ENCODE measurements around the gene OST4. TPM values are rescaled to one million over a fixed set of nuclear protein-coding genes. Genes with fewer than 3 reads are reported as not detected.

Gene OST4
- total RNA-seq, 1 donor from 2014 or later, result 243 TPM

DNA sequence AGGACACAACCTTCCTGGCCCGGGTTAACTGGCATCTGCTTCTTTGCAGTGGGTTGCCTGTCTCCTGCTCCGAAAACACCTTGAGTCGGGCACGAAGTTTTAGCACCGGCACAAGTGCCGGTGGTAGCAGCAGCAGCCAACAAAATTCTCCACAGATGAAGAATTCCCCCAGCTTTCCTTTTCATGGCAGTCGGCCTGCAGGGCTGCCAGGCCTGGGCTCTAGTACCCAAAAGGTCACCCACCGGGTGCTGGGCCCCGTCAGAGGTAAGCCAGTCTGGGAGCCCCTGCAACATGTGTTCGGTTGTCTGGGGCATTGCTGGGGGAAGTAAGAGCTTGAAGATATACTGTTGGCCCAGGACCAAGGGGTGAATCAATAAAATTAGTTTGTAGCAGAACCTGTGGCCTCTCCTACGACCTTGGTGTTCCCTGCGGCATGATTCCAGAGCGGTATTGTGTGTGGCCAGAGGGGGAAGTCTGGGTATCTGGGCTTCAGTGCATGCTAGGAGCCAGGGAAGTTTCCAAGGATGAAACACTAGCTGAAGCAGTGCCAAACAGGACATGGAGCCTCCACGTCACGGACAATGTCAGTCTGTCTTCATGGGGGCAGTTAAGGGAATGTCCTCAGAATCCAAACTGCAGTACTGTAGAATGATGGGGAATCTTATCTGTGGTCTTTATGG, 12.2 kb downstream of the OST4 start:
- Mint-ChIP-seq H3K4me3 (no peak overlapping the region), H3K9me3 (no peaks in the 10 kb centered on the region), H3K27ac (no peak overlapping the region), H3K4me1 (no peaks in the 10 kb centered on the region), H3K36me3 (ENCODE audit: low read depth) (peaks cover 65% of the 10 kb centered on the region), H3K27me3 (no peaks in the 10 kb centered on the region)
- ChIA-PET POLR2A (interaction anchor here (1.3 to 10.5 kb wide), 2 partner anchors 9 to 10 kb away, joined by 9 to 204 read pairs; partner anchors contain the start of genes AGBL5 and OST4), CTCF (no interaction called here)
- DNase-seq (no peak), ATAC-seq (ENCODE audit: low read depth) (no peak)
- intact Hi-C loops (cut with micrococcal nuclease), result loop anchor here (10.0 kb wide), 1 partner anchor 274 kb away; the partner anchor contains the start of gene CENPA
- TF ChIP-seq, protein P1, sequence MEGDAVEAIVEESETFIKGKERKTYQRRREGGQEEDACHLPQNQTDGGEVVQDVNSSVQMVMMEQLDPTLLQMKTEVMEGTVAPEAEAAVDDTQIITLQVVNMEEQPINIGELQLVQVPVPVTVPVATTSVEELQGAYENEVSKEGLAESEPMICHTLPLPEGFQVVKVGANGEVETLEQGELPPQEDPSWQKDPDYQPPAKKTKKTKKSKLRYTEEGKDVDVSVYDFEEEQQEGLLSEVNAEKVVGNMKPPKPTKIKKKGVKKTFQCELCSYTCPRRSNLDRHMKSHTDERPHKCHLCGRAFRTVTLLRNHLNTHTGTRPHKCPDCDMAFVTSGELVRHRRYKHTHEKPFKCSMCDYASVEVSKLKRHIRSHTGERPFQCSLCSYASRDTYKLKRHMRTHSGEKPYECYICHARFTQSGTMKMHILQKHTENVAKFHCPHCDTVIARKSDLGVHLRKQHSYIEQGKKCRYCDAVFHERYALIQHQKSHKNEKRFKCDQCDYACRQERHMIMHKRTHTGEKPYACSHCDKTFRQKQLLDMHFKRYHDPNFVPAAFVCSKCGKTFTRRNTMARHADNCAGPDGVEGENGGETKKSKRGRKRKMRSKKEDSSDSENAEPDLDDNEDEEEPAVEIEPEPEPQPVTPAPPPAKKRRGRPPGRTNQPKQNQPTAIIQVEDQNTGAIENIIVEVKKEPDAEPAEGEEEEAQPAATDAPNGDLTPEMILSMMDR (IDR thresholded peaks at IDR 0.05), result no peak

DNA sequence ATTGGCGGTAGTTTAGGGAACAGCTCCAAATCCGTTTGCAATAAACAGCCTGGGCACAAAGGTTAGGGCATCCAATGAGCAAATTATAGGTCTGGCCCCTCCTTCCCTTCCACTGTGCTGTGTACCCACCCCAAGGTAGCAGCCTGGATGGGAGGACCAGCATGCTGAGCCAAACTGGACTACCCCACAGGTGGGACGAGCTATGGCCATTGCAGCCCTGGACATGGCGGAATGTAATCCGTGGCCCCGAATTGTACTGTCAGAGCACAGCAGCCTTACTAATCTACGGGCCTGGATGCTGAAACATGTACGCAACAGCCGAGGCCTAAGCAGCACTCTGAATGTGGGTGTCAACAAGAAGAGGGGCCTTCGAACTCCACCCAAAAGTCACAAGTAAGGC, 13.2 kb downstream of the OST4 start:
- ATAC-seq (ENCODE audit: low read depth) (no peak), DNase-seq (no peak)
- H3K27me3 Mint-ChIP-seq, result no peaks in the 10 kb centered on the region
- ChIA-PET POLR2A (interaction anchor here (0.6 to 10.5 kb wide), 2 partner anchors 11 to 17 kb away, joined by 3 to 204 read pairs; partner anchors contain the start of gene OST4), CTCF (no interaction called here)
- TF ChIP-seq, protein P1 (IDR thresholded peaks at IDR 0.05), result no peak
- H3K27ac Mint-ChIP-seq, result no peak overlapping the region
- no peak overlapping the region for H3K4me3 Mint-ChIP-seq
- peaks cover 63% of the 10 kb centered on the region for H3K36me3 Mint-ChIP-seq (ENCODE audit: low read depth)
- H3K4me1 Mint-ChIP-seq, result no peaks in the 10 kb centered on the region
- H3K9me3 Mint-ChIP-seq, result no peaks in the 10 kb centered on the region
- intact Hi-C loops (cut with micrococcal nuclease), result loop anchor here (10.0 kb wide), 1 partner anchor 273 kb away; the partner anchor contains the start of gene CENPA

DNA sequence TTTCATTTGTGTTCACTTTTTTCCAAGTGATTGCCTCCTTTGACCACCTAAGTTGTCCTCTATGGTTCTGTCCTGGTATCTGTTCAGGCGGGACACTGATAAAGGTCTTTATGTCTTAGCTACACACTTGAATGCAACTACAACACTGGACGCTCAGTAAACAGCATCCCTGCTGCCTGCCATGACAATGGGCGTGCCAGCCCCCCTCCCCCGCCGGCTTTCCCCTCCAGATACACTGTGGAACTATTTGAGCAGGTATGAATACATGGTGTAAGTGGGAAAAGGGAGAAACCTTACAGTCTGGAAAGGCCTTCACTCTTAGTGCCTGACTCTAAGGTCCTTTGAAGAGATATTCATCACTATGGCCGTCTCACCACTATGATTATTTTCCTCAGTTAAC, 14.3 kb downstream of the OST4 start:
- H3K36me3 Mint-ChIP-seq (ENCODE audit: low read depth), result peaks cover 55% of the 10 kb centered on the region
- intact Hi-C loops (cut with micrococcal nuclease), result loop anchor here (10.0 kb wide), 1 partner anchor 272 kb away; the partner anchor contains the start of gene CENPA
- peaks cover 2% of the 10 kb centered on the region for H3K4me1 Mint-ChIP-seq
- POLR2A ChIA-PET, result interaction anchor here (10.5 kb wide), 1 partner anchor 12 kb away, joined by 204 read pairs; the partner anchor contains the start of gene OST4
- no peaks in the 10 kb centered on the region for H3K27me3 Mint-ChIP-seq
- TF ChIP-seq, protein P1 (IDR thresholded peaks at IDR 0.05), result no peak
- H3K27ac Mint-ChIP-seq, result no peak overlapping the region
- CTCF ChIA-PET, result no interaction called here
- no peak for DNase-seq
- H3K9me3 Mint-ChIP-seq, result no peaks in the 10 kb centered on the region
- no peak for ATAC-seq (ENCODE audit: low read depth)
- H3K4me3 Mint-ChIP-seq, result no peak overlapping the region

DNA sequence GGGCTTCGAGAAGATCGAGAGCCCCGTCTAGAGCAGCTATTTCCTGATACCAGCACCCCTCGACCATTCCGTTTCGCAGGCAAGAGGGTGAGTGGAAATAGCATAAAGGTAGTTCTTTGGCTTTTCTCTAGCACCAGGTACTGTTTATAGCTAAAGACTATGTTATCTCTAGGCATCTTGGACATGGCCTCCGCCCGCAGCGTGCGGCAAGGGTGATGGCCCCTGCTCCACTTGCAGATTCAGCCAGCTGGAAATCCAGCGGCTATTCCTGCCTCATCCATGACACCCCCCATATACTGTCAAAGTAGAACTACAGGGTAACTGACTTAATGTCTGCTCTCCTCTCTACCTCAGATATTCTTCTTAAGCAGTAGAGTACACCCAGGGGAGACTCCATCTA, 16.7 kb downstream of the OST4 start:
- H3K36me3 Mint-ChIP-seq (ENCODE audit: low read depth), result peaks cover 60% of the 10 kb centered on the region
- CTCF ChIA-PET, result no interaction called here
- H3K4me3 Mint-ChIP-seq, result no peak overlapping the region
- ATAC-seq (ENCODE audit: low read depth) (no peak), DNase-seq (no peak)
- H3K27me3 Mint-ChIP-seq, result peaks cover 6% of the 10 kb centered on the region
- POLR2A ChIA-PET, result interaction anchor here (0.6 to 10.5 kb wide), 2 partner anchors 14 to 109 kb away, joined by 3 to 204 read pairs; partner anchors contain the start of gene OST4
- H3K27ac Mint-ChIP-seq, result no peak overlapping the region
- intact Hi-C loops (cut with micrococcal nuclease), result loop anchor here (5.0 to 10.0 kb wide), 4 partner anchors 270 to 1022 kb away; partner anchors contain the start of genes ADGRF3, BABAM2, CENPA and RAB10
- H3K4me1 Mint-ChIP-seq, result peaks cover 15% of the 10 kb centered on the region
- no peaks in the 10 kb centered on the region for H3K9me3 Mint-ChIP-seq
- TF ChIP-seq, protein P1 (IDR thresholded peaks at IDR 0.05), result no peak

DNA sequence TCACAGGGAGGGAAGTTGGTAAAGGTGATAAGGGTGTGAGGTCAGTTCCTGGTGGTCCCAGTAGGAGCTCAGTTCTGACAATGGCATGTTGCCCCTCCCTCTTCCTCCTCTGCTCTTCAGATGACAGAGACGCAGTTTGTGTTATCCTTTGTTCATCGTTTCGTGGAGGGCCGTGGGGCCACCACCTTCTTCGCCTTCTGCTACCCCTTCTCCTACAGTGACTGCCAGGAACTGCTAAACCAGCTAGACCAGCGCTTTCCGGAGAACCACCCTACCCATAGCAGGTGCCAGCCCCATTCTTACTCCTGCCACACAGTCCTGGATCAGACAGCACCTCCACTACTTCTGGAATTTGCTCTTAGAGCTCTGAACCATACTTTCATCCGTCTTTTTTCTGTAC, 17.7 kb downstream of the OST4 start:
- peaks cover 6% of the 10 kb centered on the region for H3K27me3 Mint-ChIP-seq
- peaks cover 19% of the 10 kb centered on the region for H3K4me1 Mint-ChIP-seq
- H3K36me3 Mint-ChIP-seq (ENCODE audit: low read depth), result peaks cover 52% of the 10 kb centered on the region
- no peak for DNase-seq
- ChIA-PET CTCF (interaction anchor here (0.8 kb wide), 1 partner anchor 10 kb away, joined by 3 read pairs; no protein-coding TSS in a partner anchor), POLR2A (interaction anchor here (0.5 to 10.5 kb wide), 2 partner anchors 15 to 139 kb away, joined by 3 to 204 read pairs; partner anchors contain the start of gene OST4)
- no peaks in the 10 kb centered on the region for H3K9me3 Mint-ChIP-seq
- H3K4me3 Mint-ChIP-seq, result no peak overlapping the region
- H3K27ac Mint-ChIP-seq, result no peak overlapping the region
- ATAC-seq (ENCODE audit: low read depth), result no peak
- intact Hi-C loops (cut with micrococcal nuclease), result loop anchor here (5.0 to 10.0 kb wide), 4 partner anchors 269 to 1021 kb away; partner anchors contain the start of genes ADGRF3, BABAM2, CENPA and RAB10
- TF ChIP-seq, protein P1 (IDR thresholded peaks at IDR 0.05), result no peak
